ENCODE data around the gene CDH4.

- TF ChIP-seq ELF4 (CRISPR knock-in tag; IDR thresholded peaks at IDR 0.05; ENCODE audit: low read depth): no peak
- no peak for TF ChIP-seq ZNF138 (CRISPR knock-in tag; conservative IDR thresholded peaks at IDR 0.05)
- TF ChIP-seq PRDM15 (CRISPR knock-in tag; IDR thresholded peaks at IDR 0.05): no peak
- no peak for TF ChIP-seq ZNF121 (CRISPR knock-in tag; IDR thresholded peaks at IDR 0.05)
- TF ChIP-seq CTCF (IDR thresholded peaks at IDR 0.05): no peak
- TF ChIP-seq ZNF281 (CRISPR knock-in tag; IDR thresholded peaks at IDR 0.05): no peak
- no peak for TF ChIP-seq SOX15 (CRISPR knock-in tag; IDR thresholded peaks at IDR 0.05)
- TF ChIP-seq USF1 (CRISPR knock-in tag; IDR thresholded peaks at IDR 0.05): no peak
These were observed 109.4 kb downstream of the CDH4 start for GRCh38 chr20:61361501-61361900.
